ENCODE data around the gene MMD2. TPM values are rescaled to one million over a fixed set of nuclear protein-coding genes. Genes with fewer than 3 reads are reported as not detected.

The MMD2 gene
- total and polyA plus RNA-seq, 2 of the 8 experiments (the other 6 are each of a cell fraction or from before 2014, with no cell fraction given): 0.14 TPM; not detected in 1

- no peak overlapping the region for H2AFZ ChIP-seq (ENCODE audit: low read length)
- H4K20me1 ChIP-seq (replicated peaks in 1 of 2; ENCODE audit: control insufficient read depth in 1 of 2, insufficient read depth in 2 of 2, low read length in 2 of 2): no peaks in the 10 kb centered on the region
- TF ChIP-seq POU5F1 (IDR thresholded peaks at IDR 0.05; ENCODE audit: low read depth, low read length): no peak
- TF ChIP-seq BRCA1 (IDR thresholded peaks at IDR 0.05; ENCODE audit: low read depth, low read length): no peak
- TF ChIP-seq MAX (IDR thresholded peaks at IDR 0.05): no peak
- TF ChIP-seq RAD21 (IDR thresholded peaks at IDR 0.05 in 1 of 2, conservative IDR thresholded peaks at IDR 0.05 in 1 of 2; ENCODE audit: low read depth in 2 of 2, low read length in 2 of 2): no peak
- TF ChIP-seq SRF (IDR thresholded peaks at IDR 0.05; ENCODE audit: low read depth, low read length): no peak
- TF ChIP-seq TCF12 (IDR thresholded peaks at IDR 0.05; ENCODE audit: low read depth, low read length): no peak
- no peak for TF ChIP-seq CEBPB (IDR thresholded peaks at IDR 0.05; ENCODE audit: low read depth, low read length)
- no peak for TF ChIP-seq YY1 (IDR thresholded peaks at IDR 0.05; ENCODE audit: low read depth, low read length)
- no peak for TF ChIP-seq EZH2 (IDR thresholded peaks at IDR 0.05; ENCODE audit: low read depth, low read length, severe bottlenecking)
- no peak for TF ChIP-seq SP1 (IDR thresholded peaks at IDR 0.05; ENCODE audit: low read depth, low read length)
- no peak for TF ChIP-seq TEAD4 (IDR thresholded peaks at IDR 0.05; ENCODE audit: low read depth, low read length)
- no peak overlapping the region for H2BK120ac ChIP-seq (replicated peaks; ENCODE audit: low read depth, low read length)
- H3K4ac ChIP-seq (replicated peaks; ENCODE audit: insufficient read length, low read depth, low read length): no peak overlapping the region
- H3K9ac ChIP-seq (replicated peaks in 1 of 4; ENCODE audit: extremely low read depth in 1 of 4, low read depth in 3 of 4, low read length in 3 of 4): no peak overlapping the region
- H3K23ac ChIP-seq (ENCODE audit: insufficient read length): no peak overlapping the region
- POLR2A ChIA-PET (ENCODE audit: partially characterized antibody): no interaction called here
- no peaks in the 10 kb centered on the region; the same call in 1 of the 2 replicates for H3K23me2 ChIP-seq (ENCODE audit: low read depth, low read length)
- FAIRE-seq (no peak), DNase-seq (ENCODE audit: low read depth in 1 of 2, low spot score in 2 of 2) (no peak)
- no peaks in the 10 kb centered on the region for H3K79me2 ChIP-seq (ENCODE audit: control insufficient read depth in 1 of 2, insufficient read depth in 2 of 2, low read length in 2 of 2)
- H3K9me3 ChIP-seq (ENCODE audit: insufficient read depth in 2 of 2, low read depth in 1 of 2, low read length in 1 of 2): peaks cover 2 to 15% of the 10 kb centered on the region in 2 experiments; a peak in 3 of 4 replicates
- no peak overlapping the region for H3K4me3 ChIP-seq (ENCODE audit: extremely low read depth in 1 of 4, insufficient read depth in 2 of 4, low read depth in 3 of 4, low read length in 4 of 4)
- H2AK5ac ChIP-seq (ENCODE audit: low read depth, low read length): no peak overlapping the region
- H3K4me1 ChIP-seq (replicated peaks in 1 of 4; ENCODE audit: control insufficient read depth in 3 of 4, insufficient read depth in 4 of 4, low read length in 3 of 4): no peaks in the 10 kb centered on the region
- H4K8ac ChIP-seq (ENCODE audit: extremely low read depth, insufficient read depth, low read length): no peak overlapping the region
- H2BK12ac ChIP-seq (ENCODE audit: low read depth, low read length): no peak overlapping the region
- H3K56ac ChIP-seq (replicated peaks; ENCODE audit: insufficient read length, low read depth, low read length): no peak overlapping the region
- no peak overlapping the region for H2BK5ac ChIP-seq (ENCODE audit: low read depth, low read length)
- no peak overlapping the region for H4K5ac ChIP-seq (ENCODE audit: insufficient read length, low read depth, low read length)
- CTCF ChIA-PET (ENCODE audit: partially characterized antibody): interaction anchor here (1.3 to 1.4 kb wide), 2 partner anchors 54 to 74 kb away, joined by 4 to 5 read pairs; no protein-coding TSS in a partner anchor
- no peak overlapping the region for H4K91ac ChIP-seq (replicated peaks; ENCODE audit: insufficient read length, low read length)
- H3K14ac ChIP-seq (ENCODE audit: insufficient read length): no peak overlapping the region
- H3K4me2 ChIP-seq (ENCODE audit: insufficient read depth in 1 of 2, low read depth in 2 of 2, low read length in 2 of 2): no peak overlapping the region
- 86% methylated on average over 19 of the region's 19 CpGs; no CpG with 5 or more reads in 1 of the 2 experiments for WGBS, 2 experiments (ENCODE audit: extremely low coverage in 1 of 2, insufficient coverage in 1 of 2, insufficient read length in 1 of 2, insufficient replicate concordance in 2 of 2, low coverage in 1 of 2, low lambda C conversion rate in 2 of 2, missing lambda C conversion rate in 1 of 2)
- H2BK15ac ChIP-seq (ENCODE audit: low read length): no peak overlapping the region
- no peaks in the 10 kb centered on the region for H3K79me1 ChIP-seq (ENCODE audit: low read depth, low read length)
- no peaks in the 10 kb centered on the region for H3K27me3 ChIP-seq (replicated peaks in 1 of 4; ENCODE audit: control insufficient read depth in 3 of 4, extremely low read depth in 1 of 4, insufficient read depth in 3 of 4, low read length in 3 of 4)
- no peak overlapping the region for H2BK20ac ChIP-seq (ENCODE audit: low read length)
- no peak overlapping the region; the same call in 1 of the 2 replicates for H3K18ac ChIP-seq (ENCODE audit: extremely low read depth, low read length)
- no peak overlapping the region for H3K27ac ChIP-seq (ENCODE audit: low read depth, low read length)
- H3K36me3 ChIP-seq (ENCODE audit: control insufficient read depth in 2 of 4, insufficient read depth in 4 of 4, low read length in 3 of 4): no peaks in the 10 kb centered on the region
Measured at GRCh38 chr7:4919969-4920766, 38.8 kb downstream of the MMD2 start.

Measured in H1 (cell line).